ENCODE measurements around the gene SELENOI.

SELENOI gene

DNA sequence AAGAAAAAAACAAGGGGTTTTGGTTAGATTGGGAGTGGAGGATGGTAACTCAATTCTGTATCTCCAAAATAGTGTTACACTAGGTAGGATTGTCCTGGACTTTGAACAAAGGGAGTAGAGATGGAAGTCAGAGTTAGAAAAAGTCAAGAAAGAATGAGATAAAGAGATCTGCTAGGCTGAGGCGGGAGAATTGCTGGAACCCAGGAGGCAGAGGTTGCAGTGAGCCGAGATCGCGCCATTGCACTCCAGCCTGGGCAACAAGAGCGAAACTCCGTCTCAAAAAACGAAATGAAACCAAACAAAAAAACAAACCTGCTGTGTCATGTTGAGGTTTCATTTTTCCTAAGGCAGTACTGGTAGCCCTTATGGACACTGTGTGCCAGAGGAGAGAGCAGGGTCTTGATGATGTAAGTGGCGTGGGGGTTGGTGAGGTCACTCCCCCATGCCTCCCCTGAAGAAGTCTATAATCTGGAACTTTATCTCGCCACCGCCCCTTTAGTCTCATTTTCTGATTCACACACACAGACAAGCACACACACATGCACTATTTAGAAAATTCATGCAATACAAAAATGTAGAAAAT is 66.2 kb downstream of the SELENOI start:
- no peak for DNase-seq

DNA sequence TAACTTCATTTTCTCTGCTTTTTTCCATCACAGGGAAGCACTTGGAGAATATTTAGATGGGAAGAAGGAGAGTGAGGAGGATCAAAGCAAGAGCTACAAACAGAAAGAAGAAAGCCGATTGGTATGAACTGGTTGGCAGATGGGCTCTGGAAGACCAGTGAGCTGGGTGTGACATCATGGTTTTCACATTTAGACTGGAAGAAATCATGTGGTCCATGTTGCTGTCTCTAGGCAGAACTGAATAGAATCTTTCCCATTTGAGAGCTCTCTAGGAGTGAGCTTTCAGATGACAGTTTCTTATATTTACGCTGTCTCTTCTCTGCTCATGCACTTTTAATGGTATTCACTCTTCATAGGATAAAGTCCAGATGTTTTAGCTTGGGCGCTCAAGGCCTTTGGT is 68.4 kb downstream of the SELENOI start:
- DNase-seq = no peak

DNA sequence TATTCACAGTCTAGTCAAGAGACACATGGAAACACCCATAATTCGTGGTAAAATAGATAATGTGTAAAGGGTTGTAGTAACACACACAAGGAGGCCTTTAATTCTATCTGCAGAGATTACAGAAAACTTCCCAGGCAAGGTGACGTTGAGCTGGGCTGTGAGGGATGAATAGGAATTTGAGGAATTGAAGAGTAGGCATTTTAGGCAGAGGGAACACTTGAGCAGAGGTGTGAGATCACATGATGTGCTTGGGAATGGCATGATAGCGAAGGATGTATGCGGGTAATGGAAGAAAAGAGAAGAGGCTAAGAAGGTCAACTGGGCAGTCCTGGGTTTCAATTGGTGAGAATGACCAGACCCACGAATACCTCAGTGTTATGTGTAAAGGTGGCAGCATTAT is 76.0 kb downstream of the SELENOI start:
- DNase-seq = no peak

DNA sequence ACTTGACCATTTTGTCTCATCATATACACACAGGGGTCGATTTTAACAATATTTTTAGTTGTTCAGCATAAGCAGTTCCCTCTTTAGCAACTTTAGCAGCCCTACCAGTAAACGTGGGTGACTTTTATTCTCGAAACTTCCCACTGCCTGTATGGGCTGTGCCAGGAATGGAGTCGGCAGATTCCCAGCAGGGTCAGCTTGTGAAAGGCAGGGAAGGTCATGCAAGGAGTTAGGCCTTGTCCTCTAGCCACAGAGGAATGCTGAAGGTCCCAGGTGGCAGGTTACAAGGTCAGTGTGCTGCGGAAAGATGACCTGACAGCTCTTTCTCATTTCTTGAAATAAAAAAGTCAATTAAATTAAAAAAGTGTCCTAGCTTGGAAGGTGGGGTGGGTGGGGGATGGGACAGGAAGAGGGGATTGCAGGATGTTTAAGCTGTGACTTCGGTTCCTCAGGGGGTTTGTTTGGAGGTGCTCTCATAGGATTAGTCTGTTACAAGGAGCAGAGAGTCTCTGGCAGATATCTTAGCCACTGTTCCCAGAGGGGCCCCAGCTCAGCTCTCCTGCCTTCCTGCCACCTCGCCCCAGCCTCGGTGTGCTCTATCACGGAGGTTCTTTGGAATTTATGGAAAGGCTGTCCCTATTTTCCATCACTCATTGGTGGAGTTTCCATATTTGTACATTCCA is 77.1 kb downstream of the SELENOI start:
- DNase-seq = no peak

DNA sequence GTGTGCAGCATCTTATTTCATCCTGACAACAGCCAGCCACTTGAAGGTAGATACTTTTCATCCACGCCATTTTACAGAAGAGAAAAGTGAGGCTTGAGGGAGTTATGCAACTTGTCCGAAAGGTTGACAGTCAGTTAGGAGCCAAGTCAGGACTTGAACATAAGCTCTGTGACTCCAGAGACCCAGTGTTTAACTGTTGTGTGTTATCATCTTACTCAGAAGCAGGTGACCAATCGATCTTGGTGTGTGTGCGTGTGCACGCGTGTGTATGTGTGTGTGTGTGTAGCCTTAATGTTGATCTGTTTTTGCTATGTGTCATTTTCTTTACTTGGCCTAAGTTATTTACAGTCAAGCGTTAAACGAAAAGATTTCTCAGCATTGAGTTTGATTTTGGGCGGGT is 77.8 kb downstream of the SELENOI start:
- DNase-seq = no peak

DNA sequence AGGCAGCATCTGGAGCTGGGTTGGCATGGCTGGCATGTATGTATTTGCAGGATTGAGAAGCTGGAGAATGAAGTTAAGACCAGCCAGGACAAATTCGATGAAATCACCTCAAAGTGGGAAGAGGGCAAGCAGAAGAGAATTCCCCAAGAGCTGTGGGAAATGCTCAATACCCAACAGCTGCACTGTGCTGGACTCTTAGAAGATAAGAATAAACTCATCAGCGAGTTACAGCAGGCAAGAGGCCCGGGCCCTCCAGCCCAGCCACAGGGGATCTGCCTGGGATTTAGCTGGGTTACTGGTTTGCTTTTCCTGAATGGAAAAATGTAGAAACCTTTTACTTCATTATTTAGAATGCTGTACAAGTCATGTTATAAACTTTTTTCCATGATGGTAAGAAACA is 78.3 kb downstream of the SELENOI start:
- no peak for DNase-seq

DNA sequence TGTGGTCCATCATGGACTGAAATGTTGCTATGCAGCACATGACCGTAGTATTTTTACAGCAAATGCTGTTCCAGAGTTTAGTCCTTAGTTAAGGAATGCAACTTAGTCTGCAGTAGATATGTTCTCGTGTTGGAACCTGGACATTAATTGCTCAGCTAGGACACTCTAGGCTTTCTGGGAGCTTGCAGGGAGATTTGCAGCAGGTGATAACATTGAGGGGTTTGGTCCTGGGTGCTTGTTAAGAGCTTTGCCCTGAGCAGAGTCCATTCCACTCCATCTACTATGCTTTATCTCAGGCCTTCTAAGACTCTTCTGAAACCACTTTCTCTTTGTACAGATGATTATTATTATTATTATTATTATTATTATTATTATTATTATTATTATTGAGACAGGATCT is 82.9 kb downstream of the SELENOI start:
- DNase-seq = no peak

DNA sequence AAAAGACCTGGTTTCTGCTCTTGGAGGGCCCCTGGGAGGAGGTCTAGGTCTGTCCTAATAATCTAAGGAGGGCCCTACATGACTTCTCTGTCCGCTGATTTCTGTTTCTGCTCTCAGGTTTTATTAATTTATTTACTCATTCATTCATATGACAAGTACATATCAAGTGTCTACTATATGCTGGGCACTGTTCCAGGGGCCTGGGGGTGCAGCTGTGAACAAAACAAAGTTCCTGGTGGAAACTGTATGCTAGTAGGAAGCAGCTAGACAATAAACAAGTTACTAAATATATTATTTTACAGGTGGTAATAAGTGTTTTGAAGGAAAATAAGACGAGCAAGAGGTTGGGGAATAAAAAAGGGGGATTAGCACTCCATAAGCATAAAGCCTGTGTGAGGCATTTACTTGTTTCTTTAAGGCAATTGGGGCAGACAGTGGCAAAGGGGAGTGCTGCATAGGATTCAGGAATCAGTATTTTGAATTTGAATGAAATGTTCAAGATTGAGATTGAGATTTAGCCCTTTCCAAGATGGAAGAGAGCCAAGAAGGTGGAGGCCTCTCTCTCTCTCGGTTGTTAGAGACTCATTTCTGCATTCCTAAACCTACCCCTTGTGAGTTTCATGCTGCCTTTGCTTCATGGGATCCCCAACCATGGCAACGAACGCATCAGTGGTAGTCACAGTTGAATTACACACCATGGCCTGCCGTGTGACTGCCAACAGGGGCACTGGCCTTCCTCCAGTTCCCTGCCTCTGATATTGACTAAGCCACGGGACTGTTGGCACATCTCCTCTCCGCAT is 84.0 kb downstream of the SELENOI start:
- no peak for DNase-seq

DNA sequence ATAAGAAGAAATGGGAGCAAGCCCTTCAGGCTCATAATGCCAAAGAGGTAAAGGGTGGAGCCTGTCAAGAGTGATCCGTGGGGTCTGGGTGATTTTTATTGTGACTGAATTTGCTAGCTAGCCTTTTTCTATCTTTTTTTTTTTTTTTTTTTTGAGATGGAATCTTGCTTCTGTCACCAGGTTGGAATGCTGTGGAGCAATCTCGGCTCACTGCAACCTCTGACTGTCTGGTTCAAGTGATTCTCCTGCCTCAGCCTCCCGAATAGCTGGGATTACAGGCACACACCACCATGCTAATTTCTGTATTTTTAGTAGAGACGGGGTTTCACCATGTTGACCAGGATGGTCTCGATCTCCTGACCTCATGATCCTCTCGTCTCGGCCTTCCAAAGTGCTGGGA is 84.9 kb downstream of the SELENOI start:
- DNase-seq = no peak

DNA sequence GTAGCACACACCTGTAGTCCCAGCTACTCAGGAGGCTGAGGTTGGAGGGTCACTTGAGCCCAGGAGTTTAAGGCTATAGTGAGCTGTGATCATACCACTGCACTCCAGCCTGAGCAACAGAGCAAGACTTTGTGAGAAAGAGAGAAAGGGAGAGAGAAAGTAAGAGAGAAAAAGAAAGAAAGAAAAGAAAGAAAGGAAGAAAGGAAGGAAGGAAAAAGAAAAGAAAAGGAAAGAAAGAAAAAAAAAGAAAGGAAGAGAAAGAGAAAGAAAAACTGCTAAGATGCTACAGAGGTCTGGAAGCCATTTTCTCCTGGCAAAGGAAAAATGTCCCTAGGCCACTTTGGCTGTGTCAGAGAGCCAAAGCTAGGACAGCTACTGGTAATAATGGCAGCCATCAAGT is 86.4 kb downstream of the SELENOI start:
- DNase-seq = no peak

DNA sequence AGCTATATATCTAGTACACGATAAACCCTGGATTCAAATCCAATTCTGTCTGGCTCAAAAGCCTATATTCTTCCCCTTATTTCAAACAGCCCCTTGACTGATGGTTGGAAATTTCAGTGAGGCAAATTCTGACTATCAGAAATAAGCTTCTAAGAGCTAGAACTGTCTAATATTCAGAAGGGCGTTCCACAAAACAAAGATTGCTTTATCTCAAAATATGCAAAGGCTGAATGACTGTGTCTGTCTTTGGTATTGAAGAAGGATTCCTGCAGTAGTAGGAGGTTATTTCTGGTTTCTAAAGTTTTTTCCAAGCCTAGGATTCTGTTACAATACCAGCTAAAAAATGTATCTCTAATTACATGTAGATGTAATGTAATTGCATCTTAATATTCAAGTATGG is 86.9 kb downstream of the SELENOI start:
- no peak for DNase-seq

DNA sequence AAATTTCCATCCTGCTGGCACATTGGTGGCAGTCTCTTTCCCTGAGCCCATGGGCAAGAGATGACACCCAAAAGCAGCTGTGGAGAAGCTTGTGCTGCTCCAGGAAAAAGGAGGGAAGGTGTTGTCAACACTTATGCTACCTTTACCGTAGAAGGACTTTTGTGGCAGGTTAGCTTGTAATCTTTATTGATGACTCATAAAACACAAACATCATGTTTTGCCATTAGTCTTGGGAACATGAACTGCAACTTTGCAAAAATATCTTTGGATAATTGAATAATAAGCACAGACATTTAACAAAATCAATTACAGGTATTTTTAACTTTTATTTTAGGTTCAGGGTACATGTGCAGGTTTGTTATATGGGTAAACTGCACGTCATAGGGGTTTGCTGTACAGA is 89.2 kb downstream of the SELENOI start:
- no peak for DNase-seq

DNA sequence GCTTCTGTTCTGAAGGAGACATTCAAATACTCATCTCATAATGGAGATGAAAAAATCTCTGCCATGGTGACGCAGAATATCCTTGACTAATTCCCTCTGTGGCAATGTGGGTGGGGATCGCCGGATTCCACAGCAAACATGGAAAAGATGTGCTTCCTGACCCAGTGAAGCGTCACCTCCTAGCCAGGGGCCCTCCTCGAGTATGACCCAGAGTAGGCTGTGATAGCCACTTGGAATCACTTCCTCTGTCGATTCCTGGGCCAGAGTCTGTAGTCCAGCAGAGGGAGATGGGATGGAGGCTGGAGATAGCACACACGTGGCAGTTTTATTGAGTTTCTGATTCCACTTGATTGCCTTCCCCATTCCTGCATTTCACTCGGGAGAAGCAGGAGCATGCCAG is 92.6 kb downstream of the SELENOI start:
- no peak for DNase-seq

DNA sequence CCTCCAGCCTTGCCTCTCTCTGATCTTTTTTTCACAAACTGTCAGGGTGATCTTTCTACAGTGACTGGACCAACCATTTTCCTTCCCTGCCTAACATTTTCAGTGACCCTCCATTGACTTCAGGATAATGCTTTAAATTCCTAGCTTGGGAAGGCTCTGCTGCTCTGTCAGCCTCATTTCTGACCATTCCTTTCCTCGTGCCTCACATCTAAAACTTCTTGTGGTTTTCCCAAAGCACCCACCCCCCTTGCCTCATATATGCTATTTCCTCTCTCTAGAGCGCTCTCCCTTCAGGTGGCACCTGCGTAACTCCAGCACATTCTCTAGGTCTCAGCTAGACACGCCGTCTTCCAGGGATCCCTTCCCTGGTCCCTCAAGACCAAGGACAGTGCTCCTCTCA is 93.0 kb downstream of the SELENOI start:
- no peak for DNase-seq

DNA sequence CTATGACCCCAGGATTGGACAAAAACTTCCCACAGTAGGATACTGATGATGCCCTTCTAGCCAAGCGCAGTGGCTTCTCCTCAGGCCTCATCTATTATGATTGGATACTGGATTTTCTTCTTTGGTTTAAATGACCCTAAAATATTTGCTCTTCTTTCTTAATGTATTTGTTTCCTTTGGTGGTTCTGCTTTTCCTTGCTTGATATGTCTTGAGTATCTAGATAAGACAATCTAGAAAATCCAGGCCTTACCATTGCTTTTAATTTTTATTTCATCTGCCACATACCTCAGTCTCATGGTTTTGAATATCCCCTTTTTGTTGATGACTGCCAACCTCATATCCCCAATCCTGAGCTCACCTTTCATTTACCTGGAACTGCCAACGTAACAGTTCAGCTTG is 96.4 kb downstream of the SELENOI start:
- no peak for DNase-seq

DNA sequence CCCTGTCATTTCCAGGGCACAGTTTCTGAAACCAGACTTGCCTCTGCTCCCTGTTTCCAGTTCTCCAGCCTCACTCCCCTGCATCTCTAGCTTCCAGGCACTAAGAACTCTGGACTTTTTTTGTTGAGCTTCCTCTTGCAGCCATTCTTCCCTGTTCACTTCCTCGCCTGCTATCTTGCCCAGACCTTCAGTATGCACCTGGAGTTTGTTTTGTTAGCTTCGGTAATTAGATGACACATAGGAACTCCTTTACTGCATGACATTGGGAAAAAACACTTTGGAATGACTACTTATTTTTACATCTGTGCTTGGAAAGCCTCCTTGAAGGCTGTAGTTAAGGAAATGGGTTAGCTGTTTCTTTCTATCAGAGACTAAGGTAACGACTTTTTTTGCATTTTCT is 96.8 kb downstream of the SELENOI start:
- no peak for DNase-seq

DNA sequence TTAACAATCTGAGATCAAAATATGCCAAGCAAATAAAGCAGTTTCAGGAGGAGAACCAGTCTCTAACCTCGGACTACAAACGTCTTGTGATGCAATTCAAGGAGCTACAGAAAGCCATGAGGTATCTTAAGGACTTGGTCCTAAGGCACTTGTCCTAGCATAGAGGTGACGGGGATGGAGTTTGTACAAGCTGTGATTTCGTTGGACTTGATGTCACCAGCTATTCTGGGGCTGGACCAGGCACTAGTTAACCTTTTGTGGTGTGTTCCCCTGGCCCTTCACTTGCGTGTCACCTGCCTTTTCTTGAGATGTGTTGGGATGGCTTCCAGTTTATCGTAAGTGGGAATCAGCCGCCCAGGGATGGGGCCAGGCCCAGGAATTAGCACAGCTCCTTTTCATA is 98.3 kb downstream of the SELENOI start:
- no peak for DNase-seq

All from stimulated activated naive CD4-positive, alpha-beta T cell (primary cell).